MM.1S (cell line): ENCODE data around the gene SLC26A4.

Source experiments
- DNase-seq: peaks from one replicate; pipeline ENCODE4 v3.0.0-alpha.2; 2015
- H2AFZ ChIP-seq: fragments of 300-600 bp; sonication (generic); 2 replicates; pipeline ENCODE4 v1.6.0; 2016; ENCODE audit warnings: antibody characterized with exemption, low read length
- H3F3A ChIP-seq: fragments of 300-600 bp; sonication (generic); 2 replicates; pipeline ENCODE4 v1.6.1; 2016; ENCODE audit warnings: mild to moderate bottlenecking, antibody characterized with exemption, low read length, moderate library complexity, mixed read lengths; ENCODE audit not compliant: insufficient read depth
- H3K27ac ChIP-seq: fragments of 300-600 bp; sonication (generic); 2 replicates; pipeline ENCODE4 v1.5.1; 2016; ENCODE audit warnings: mild to moderate bottlenecking, low read length
- H3K27me3 ChIP-seq: fragments of 300-600 bp; sonication (generic); replicated peaks from 2 replicates; pipeline ENCODE4 v1.6.0; 2016; ENCODE audit warnings: low read length; ENCODE audit not compliant: insufficient read depth
- H3K36me3 ChIP-seq: fragments of 300-600 bp; sonication (generic); replicated peaks from 2 replicates; pipeline ENCODE4 v1.6.1; 2016; ENCODE audit warnings: mild to moderate bottlenecking, low read length, mixed read lengths; ENCODE audit not compliant: insufficient read depth
- H3K4me1 ChIP-seq: fragments of 300-600 bp; sonication (generic); 2 replicates; pipeline ENCODE4 v1.6.1; 2016; ENCODE audit warnings: low read length, mixed read lengths
- H3K4me2 ChIP-seq: fragments of 300-600 bp; sonication (generic); 2 replicates; pipeline ENCODE4 v1.6.0; 2016; ENCODE audit warnings: low read depth, low read length
- H3K4me3 ChIP-seq: fragments of 300-600 bp; sonication (generic); 2 replicates; pipeline ENCODE4 v1.5.1; 2016; ENCODE audit warnings: low read length, mixed read lengths
- H3K79me2 ChIP-seq: fragments of 300-600 bp; sonication (generic); 2 replicates; pipeline ENCODE4 v1.6.1; 2016; ENCODE audit warnings: mixed run types, low read length, mixed read lengths
- H3K9ac ChIP-seq: fragments of 300-600 bp; sonication (generic); 2 replicates; pipeline ENCODE4 v1.6.1; 2016; ENCODE audit warnings: low read length, mixed read lengths
- H3K9me2 ChIP-seq: fragments of 300-600 bp; sonication (generic); replicated peaks from 2 replicates; pipeline ENCODE4 v1.6.1; 2016; ENCODE audit warnings: mild to moderate bottlenecking, low read length, mixed read lengths; ENCODE audit not compliant: insufficient read depth
- H3K9me3 ChIP-seq: fragments of 300-600 bp; sonication (generic); replicated peaks from 2 replicates; pipeline ENCODE4 v1.6.1; 2016; ENCODE audit warnings: mild to moderate bottlenecking, low read length, mixed read lengths; ENCODE audit not compliant: insufficient read depth
- H4K20me1 ChIP-seq: fragments of 300-600 bp; sonication (generic); 2 replicates; pipeline ENCODE4 v1.6.1; 2016; ENCODE audit warnings: mild to moderate bottlenecking, low read length, moderate library complexity, mixed read lengths; ENCODE audit not compliant: insufficient read depth
- EZH2 ChIP-seq: fragments of 300-600 bp; sonication (generic); optimal IDR thresholded peaks from 2 replicates; pipeline ENCODE3; 2017; ENCODE audit warnings: low read depth, mild to moderate bottlenecking, antibody characterized with exemption, low read length, mixed read lengths
- EZH2phosphoT487 ChIP-seq: fragments of 300-600 bp; sonication (generic); IDR thresholded peaks from 2 replicates; pipeline ENCODE4 v1.6.1; 2018; ENCODE audit warnings: antibody characterized with exemption, low read length
- TF ChIP-seq, protein P1 (sequence below): fragments of 300-600 bp; sonication (generic); IDR thresholded peaks from 2 replicates; pipeline ENCODE4 v1.5.1; 2016; ENCODE audit warnings: antibody characterized with exemption, low read length, mixed read lengths

SLC26A4 gene

GRCh38 chr7:107660381-107661080, at the start of gene SLC26A4:
TSS of gene SLC26A4 (plus strand) at chr7:107660828. CDS start at chr7:107661642, 814 bp downstream.
- H3K27me3 ChIP-seq, result no peaks in the 10 kb centered on the region
- H3K4me3 ChIP-seq, result no peak within 1 kb of the TSS
- H3K36me3 ChIP-seq, result no peaks in the 10 kb centered on the region
- H3K9ac ChIP-seq, result no peak within 1 kb of the TSS
- no peaks in the 10 kb centered on the region for H3K4me1 ChIP-seq
- H3K79me2 ChIP-seq, result no peaks in the 10 kb centered on the region
- H2AFZ ChIP-seq, result no peak within 1 kb of the TSS
- no peaks in the 10 kb centered on the region for H3K9me3 ChIP-seq
- H3F3A ChIP-seq, result no peaks in the 10 kb centered on the region
- H3K27ac ChIP-seq, result no peak within 1 kb of the TSS
- no peaks in the 10 kb centered on the region for H3K9me2 ChIP-seq
- H4K20me1 ChIP-seq, result no peaks in the 10 kb centered on the region
- DNase-seq, result no peak
- no peak for TF ChIP-seq EZH2
- TF ChIP-seq EZH2phosphoT487, result no peak
- TF ChIP-seq, protein P1, sequence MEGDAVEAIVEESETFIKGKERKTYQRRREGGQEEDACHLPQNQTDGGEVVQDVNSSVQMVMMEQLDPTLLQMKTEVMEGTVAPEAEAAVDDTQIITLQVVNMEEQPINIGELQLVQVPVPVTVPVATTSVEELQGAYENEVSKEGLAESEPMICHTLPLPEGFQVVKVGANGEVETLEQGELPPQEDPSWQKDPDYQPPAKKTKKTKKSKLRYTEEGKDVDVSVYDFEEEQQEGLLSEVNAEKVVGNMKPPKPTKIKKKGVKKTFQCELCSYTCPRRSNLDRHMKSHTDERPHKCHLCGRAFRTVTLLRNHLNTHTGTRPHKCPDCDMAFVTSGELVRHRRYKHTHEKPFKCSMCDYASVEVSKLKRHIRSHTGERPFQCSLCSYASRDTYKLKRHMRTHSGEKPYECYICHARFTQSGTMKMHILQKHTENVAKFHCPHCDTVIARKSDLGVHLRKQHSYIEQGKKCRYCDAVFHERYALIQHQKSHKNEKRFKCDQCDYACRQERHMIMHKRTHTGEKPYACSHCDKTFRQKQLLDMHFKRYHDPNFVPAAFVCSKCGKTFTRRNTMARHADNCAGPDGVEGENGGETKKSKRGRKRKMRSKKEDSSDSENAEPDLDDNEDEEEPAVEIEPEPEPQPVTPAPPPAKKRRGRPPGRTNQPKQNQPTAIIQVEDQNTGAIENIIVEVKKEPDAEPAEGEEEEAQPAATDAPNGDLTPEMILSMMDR, result no peak
- H3K4me2 ChIP-seq, result no peak within 1 kb of the TSS

GRCh38 chr7:107613439-107613838, 47.2 kb upstream of the SLC26A4 start:
- Histone ChIP-seq H4K20me1 (no peaks in the 10 kb centered on the region), H3K79me2 (no peaks in the 10 kb centered on the region), H3K4me1 (no peaks in the 10 kb centered on the region), H3K9ac (no peak overlapping the region), H3K9me3 (no peaks in the 10 kb centered on the region), H3K4me3 (no peak overlapping the region), H3K36me3 (no peaks in the 10 kb centered on the region), H3K27ac (no peak overlapping the region), H3K27me3 (no peaks in the 10 kb centered on the region), H3K4me2 (no peak overlapping the region), H3F3A (no peaks in the 10 kb centered on the region), H2AFZ (no peak overlapping the region), H3K9me2 (no peaks in the 10 kb centered on the region)
- no peak for DNase-seq
- no peak for TF ChIP-seq EZH2
- no peak for TF ChIP-seq EZH2phosphoT487
- TF ChIP-seq, protein P1, result no peak

DNA sequence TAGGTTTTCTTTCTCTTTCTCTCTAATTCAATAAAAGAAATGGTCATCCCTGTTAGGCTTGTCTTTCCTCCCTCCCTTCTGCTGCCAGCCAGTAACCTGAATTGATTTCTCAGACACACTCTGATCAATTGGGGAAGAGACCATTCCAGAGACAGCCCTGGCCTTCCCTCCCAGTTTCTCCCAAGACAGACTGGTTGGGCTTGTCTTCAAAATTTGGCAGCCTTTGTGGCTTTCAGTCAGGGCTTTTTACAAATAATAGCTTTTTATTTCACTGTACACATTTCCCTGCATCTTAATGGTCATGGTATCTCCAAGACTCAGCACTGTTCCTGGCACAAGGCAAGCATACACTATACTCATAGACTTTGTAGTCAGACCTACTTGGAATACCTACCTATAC, 46.7 kb upstream of the SLC26A4 start:
- H3K4me1 ChIP-seq, result no peaks in the 10 kb centered on the region
- H2AFZ ChIP-seq, result no peak overlapping the region
- no peak for DNase-seq
- no peaks in the 10 kb centered on the region for H3K27me3 ChIP-seq
- H3K27ac ChIP-seq, result no peak overlapping the region
- H3K79me2 ChIP-seq, result no peaks in the 10 kb centered on the region
- H3K4me2 ChIP-seq, result no peak overlapping the region
- H3K9me3 ChIP-seq, result no peaks in the 10 kb centered on the region
- H3K9me2 ChIP-seq, result no peaks in the 10 kb centered on the region
- TF ChIP-seq EZH2phosphoT487 (no peak), EZH2 (no peak)
- TF ChIP-seq, protein P1, result no peak
- no peaks in the 10 kb centered on the region for H4K20me1 ChIP-seq
- no peaks in the 10 kb centered on the region for H3K36me3 ChIP-seq
- H3K9ac ChIP-seq, result no peak overlapping the region
- no peak overlapping the region for H3K4me3 ChIP-seq
- H3F3A ChIP-seq, result no peaks in the 10 kb centered on the region
